GM12873 (cell line): ENCODE data around the gene RFX5.
A peak's percentile ranks its signal among the peaks of the same experiment; 100 is the strongest.

Experiments
- CTCF ChIP-seq: IDR thresholded peaks from 2 replicates; pipeline ENCODE4 v1.5.1; 2012; ENCODE audit warnings: low read depth, mild to moderate bottlenecking, moderate library complexity, low read length, control low read depth; ENCODE audit not compliant: insufficient read depth; ENCODE audit errors: missing control alignments

RFX5 gene

GRCh38 chr1:151311589-151312331, 35.3 kb downstream of the RFX5 start:
- no peak for TF ChIP-seq CTCF

GRCh38 chr1:151311011-151311410, 36.0 kb downstream of the RFX5 start:
- TF ChIP-seq CTCF, result no peak

GRCh38 chr1:151309811-151310323, 37.2 kb downstream of the RFX5 start:
- no peak for TF ChIP-seq CTCF

- no peak for TF ChIP-seq CTCF
Observed at GRCh38 chr1:151294742-151295462, 52.1 kb downstream of the RFX5 start.

DNA sequence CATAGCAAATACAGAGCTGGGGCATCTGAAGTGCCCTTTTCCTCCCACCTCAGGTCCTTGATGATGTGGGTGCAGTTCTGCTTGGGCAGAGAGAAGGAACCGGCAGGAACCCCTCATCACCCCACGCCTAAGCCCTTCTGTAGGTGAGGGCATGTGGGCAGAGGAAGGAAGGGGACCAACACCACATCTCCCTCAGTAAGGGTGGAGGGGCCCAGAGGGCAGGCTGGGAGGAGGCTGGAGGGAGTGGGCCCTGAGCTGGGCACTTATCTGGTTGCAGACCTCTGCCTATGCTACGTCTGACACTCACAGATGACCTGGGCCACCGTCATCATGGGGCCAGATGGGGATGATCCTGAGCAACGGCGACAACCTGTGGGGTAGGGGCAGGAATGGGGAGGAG, 54.0 kb downstream of the RFX5 start:
- TF ChIP-seq CTCF, result no peak

DNA sequence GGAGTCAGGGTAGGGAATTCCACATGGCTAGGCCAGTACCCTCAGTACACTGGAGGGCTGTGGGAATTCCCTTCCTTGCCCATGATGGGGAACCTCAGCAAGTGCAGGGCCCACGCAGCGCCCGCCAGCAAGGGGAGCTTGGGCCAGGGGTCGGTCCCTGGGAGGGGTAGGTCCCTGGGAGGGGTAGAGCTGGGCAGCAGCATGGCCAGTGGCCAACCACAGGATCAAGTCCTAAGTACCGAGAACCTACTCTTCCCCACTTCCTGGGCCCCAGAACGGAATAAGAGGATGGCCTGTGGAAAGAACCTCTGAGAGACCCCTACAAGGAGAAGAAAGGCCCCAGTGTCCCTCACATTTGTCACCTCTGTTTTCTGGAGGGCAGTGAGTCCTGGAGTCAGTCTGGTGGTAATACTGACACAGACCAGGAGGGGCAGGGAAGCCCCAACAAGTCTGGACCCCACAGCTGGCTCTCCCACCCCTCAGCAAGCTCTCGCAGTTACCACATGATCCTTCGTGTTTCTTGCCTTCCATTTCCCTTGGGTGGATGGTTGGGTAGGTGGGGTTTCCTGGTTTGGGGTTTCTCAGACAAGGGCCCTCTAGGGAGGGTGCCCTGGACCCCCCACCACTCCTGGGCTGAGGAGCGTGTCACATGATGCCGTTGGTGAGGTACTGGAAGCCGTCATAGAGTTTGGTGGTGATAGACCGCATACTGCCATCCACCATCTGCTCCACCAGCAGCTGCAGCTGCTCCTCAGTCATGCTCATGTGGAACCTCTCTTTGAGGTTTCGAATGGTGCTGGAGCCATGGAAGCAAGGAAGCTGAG, 54.6 kb downstream of the RFX5 start:
- TF ChIP-seq CTCF, result peak; percentile 39
